HG02588 (cell line): Measurements from ENCODE around the gene SLC35F3.

Experiments
- ATAC-seq: cut with Tn5 transposase; IDR thresholded peaks from one replicate; pipeline ENCODE4 v1.9.1; 2021; ENCODE audit warnings: mild to moderate bottlenecking, moderate library complexity; ENCODE audit not compliant: unreplicated experiment

SLC35F3 gene

DNA sequence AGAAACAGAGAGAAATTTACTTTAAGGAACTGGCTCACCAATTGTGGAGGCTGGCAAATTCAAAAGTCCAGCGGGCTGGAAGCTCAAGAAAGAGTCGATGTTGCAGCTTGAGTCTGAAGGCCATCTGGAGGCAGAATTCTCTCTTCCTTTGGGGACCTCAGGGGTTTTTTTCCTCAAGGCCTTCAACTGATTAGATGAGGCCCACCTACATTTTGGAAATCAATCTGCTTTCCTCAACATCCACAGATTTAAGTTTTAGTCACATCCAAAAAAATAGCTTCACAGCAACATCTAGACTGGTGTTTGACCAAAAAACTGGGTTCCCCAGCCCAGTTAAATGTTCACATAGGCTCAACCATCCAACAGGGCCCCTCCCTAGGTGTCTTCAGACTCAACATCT is 114.9 kb downstream of the SLC35F3 start:
- ATAC-seq = no peak

DNA sequence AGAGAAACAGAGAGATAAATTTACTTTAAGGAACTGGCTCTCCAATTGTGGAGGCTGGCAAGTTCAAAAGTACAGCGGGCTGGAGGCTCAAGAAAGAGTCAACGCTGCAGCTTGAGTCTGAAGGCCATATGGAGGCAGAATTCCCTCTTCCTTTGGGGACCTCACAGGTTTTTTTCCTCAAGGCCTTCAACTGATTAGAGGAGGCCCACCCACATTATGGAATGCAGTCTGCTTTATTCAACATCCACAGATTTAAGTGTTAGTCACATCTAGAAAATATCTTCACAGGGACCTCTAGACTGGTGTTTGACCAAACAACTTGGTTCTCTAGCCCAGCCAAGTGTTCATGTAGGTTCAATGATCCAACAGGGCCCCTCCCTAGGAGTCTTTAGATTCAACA is 117.8 kb downstream of the SLC35F3 start:
- ATAC-seq = no peak

DNA sequence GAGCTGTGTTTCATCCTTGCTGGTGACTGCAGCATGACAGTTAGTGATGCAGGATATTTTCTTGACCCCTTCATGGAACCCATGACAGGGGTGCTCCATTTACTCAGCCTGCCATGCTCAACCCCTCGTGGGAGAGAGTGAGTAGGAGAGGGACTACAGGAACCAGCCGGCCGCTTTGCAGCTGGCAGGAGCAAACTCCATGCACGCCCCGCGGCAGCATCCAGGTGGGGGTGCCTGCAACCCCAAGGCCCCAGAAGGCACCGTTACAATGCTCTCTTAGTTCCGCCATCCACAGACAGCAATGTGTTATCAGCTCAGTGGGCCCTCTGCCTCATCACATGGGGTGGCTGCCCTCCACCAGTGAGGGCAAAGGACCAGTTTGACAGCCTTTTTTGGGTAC is 135.1 kb downstream of the SLC35F3 start:
- ATAC-seq = no peak

DNA sequence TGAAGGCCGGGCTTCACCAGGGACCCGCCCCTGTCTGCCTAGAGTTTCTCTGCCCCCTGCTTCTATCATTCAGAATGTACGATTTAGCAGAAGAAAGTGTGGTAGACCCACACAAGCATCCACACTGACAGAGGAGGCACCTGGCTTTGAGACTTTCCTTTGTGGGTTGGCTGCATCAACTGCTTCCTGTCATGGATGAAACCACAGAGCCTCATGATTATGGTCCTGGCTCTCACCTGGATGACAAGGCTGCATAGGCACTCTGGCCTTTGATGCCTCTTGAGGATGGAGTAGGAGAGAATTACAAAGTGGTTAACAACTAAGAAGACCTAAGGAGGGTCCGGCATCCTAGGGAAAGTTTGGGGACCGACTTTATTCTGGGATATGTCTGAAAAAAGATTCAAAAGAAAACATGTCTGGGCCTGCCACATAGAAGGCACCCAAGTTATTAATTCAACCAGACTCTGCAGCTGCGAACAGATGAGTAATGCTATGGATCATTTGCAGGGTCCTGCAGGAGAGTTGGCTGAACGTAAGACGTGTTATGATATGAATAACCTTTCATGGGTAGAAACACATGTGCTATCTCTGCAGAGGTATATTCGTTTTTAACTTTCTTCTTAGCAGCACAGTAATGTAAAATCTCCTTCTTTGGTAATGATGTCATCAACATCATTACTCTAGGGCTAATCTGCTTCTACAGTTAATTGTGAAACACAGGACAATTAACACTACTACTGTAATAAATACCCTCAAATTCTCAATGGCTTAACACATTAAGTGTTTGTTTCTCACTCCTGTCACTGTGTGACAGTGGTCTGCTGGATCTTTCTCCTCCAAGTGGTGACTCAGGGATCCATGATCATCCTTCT is 136.2 kb downstream of the SLC35F3 start:
- ATAC-seq = no peak

DNA sequence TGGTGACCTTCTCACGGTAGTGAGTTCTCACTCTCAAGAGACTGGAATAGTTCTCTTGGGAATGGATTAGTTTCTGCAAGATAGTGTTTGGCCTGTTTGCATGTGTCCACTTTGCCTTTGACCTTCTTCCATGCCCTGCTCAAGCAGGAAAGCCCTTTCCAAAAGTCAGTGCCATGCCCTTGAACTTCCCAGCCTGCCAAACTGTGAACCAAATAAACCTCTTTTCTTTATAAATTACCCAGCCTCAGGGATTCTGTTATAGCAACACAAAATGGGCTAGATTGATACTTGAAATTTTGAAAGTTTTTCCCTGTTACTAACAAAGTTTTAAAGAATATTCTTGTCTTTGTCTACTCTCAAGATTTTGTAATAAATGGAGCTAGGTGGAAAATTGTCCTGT is 139.6 kb downstream of the SLC35F3 start:
- no peak for ATAC-seq

DNA sequence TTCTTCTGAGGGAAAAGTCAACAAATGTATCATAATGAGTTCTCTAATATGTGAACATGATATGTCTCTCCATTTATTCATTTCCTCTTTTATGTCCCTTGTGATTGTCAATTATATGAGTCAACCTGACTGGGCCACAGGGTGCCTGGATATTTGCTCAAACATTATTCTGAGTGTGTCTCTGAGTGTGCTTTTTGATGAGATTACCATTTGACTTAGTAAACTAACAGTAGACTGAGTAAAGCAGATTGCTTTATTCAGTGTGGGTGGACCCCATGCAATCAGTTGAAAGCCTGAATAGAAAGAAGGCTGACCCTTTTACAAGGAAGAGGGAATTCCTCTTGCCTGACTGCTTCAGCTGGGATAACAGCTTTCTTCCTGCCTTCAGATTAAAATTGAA is 142.6 kb downstream of the SLC35F3 start:
- no peak for ATAC-seq

DNA sequence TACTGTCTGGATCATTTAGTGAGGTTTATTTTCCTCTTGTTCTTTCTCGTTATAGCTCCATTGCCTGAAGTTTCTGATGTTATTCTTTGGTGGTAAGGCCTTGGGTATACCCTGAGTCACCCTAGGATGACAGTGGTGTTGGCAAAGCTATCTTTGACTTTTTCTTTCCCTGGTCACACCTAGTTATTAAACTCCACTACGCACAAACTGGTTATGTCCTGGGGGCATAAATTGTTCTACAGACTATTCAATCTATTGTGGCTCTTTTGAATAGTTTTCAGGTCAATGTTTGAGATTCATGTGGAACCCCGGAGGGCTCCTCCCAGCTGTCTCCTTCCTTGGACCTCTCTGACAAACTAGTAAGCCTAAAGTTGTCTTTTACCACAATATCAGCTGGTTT is 157.7 kb downstream of the SLC35F3 start:
- ATAC-seq = no peak

DNA sequence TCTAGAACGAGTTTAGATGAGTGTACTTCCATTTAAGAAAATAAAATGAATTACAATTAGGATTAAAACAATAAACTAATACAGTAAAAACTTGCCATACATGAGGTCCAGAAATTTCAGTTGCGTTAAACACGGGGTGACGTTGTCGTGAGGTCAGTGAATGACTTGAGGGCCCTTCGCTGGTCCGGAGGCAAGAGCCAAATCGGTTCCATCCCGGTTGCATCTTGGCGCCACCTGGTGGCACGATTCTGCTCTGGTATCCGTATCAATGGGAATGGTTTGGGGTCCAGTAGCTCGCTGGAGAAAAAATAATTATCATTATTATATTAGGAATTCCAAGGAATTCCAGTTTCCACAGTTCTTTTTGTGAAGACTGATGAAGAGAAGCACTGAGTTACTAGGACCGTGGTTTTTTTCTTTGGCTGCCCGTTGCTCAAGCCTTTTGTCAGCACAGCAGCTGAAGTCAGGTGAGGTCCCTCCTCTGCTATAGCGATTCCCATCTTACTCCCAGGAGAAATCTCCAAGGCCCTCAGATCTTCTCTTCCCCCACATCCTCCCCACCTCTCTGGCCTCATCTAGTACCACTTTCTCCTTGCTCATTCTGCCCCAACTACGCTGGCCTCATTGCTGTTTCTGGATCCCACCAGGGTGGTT is 161.4 kb downstream of the SLC35F3 start:
- ATAC-seq = no peak

DNA sequence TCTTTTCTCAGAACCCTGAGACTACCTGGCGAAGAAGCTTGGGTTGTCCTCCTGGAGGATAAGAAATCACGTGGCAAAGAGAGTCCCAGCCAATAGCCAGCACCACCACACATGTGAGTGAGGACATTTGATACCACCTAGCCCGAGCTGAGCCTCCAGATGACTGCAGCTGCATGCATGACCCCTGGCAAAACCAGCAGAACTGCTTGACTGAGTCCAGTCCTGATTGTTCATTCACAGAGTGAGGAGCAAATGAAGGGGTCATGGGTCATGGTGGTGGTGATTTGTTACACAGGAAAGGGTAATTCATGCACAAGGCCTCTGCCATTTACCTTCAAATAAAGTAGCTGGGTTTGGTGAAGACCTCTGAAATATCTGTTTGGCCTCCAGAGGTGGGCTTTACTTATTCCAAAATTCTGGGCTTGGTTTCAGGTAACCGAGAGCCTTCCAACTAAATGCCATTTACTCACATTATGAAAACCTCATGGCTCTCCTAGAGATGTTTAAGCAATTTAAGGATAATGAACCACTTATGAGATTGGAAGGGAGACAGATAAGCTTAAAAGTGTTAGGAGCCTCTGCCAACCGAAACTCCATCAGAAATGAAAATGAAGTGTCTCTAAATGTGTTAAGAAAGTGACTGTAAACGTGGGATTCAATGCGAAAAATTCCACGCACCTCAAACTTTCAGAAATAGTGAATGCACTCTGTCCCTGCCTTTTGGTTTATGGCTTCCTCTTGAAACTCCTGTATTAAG is 163.3 kb downstream of the SLC35F3 start:
- ATAC-seq = no peak

DNA sequence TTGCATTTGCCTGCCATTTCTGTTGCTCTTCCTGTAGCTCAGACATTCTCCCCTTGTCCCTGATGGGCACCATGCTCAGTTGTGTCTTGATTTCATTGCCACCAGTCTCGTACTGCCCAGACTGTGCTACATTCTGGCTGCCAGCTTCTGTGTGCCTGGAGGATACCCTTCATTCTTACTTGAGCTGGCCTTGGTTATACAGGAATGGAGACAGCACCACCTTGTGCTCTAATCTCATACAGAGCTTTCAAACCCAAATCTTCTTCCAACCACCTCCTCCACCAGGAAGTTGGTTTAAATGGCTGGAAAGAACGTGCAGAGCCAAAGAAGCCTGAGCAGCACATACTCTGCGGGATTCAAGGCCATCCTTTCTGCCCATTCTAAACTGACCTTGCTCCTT is 165.3 kb downstream of the SLC35F3 start:
- ATAC-seq = no peak

DNA sequence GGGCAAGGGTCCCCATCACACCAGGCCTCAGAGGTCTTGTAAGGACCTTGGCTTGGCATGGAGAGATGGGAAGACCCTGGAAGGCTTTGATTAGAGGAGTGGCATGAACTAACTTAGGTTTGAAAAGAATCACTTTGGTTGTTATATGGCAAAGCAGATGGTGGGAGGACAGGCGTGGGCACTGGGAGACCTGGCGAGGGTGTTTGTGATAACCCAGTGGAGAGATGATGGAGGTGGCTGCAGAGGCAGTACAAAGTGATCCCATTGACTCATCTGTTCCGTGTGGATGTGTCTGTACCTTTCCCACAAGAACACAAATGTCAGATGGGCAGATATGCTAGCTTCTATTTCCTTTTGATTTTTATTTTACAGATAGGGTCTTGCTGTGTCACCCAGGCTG is 168.3 kb downstream of the SLC35F3 start:
- no peak for ATAC-seq

DNA sequence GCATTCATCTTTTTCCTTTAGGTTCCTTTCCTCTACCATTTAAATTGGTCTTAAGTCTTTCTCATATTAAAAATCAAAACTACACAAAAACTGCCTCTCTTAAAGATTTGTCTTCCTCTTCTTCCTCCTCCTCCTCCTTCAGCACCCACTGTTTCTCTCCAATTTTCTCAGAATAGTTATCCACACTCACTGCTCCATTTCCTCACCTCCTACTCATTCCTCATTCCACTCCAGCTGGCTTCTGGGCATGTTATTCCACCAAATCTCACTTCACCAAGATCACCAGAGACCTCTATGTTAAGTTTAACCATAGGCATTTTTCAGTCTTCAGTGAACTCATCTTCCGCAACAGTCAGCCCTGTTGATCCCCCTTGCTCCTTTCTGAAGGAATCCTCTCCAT is 173.7 kb downstream of the SLC35F3 start:
- no peak for ATAC-seq

DNA sequence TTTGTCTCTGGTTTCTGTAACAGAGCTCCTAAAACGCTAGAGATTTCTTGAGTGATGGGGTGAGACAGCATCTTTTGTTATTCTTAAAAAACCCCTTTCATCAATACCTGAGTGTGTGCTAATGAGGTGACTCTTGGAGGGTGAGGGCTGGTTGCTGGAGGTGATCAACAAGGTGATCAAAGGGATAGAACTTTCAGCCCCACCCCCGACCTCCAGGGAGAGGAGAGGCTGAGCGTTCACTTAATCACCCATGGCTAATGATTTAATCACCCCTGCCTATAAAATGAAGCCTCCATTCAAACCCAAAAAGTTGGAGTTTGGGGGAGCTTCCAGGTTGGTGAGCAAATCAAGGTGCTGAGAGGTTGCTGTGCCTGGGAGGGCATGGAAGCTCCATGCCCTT is 175.4 kb downstream of the SLC35F3 start:
- no peak for ATAC-seq

DNA sequence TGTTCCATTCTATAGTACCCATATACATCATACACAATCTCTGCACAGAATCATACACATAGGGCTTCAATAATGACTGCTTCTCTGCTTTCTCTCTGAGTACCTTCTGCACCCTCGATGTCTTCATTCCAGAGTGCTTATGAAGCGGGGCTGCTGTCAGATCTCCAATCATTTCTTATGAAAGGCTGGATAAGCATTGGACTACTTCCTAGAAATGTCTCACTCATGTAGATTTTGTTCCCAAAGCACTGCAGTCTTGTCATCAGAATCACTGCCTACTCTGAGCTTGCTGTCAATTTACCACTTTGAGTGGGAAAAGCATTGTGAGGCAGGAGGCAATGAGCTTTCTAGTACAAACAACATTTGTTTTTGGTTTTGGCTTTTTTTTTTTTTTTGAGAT is 179.0 kb downstream of the SLC35F3 start:
- ATAC-seq = no peak

DNA sequence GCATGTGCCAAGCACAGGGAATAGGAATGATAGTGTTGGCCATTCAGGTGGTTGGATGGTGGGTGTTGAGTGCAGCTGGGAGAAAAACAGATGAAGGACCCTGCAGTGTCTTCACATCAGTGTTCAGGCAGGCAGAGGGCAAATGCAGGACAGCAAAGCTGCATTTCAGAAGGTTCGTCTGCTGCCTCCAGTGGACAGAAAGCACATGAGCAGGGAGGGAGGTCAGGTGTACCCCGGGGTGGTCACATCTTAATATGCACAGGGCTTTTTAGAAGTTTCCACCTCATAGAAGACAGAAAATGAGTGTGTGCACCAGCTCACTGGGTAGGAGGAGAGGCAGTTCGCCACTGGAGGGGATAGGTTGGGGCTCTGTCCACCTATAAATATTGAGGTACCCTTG is 184.9 kb downstream of the SLC35F3 start:
- ATAC-seq = no peak

DNA sequence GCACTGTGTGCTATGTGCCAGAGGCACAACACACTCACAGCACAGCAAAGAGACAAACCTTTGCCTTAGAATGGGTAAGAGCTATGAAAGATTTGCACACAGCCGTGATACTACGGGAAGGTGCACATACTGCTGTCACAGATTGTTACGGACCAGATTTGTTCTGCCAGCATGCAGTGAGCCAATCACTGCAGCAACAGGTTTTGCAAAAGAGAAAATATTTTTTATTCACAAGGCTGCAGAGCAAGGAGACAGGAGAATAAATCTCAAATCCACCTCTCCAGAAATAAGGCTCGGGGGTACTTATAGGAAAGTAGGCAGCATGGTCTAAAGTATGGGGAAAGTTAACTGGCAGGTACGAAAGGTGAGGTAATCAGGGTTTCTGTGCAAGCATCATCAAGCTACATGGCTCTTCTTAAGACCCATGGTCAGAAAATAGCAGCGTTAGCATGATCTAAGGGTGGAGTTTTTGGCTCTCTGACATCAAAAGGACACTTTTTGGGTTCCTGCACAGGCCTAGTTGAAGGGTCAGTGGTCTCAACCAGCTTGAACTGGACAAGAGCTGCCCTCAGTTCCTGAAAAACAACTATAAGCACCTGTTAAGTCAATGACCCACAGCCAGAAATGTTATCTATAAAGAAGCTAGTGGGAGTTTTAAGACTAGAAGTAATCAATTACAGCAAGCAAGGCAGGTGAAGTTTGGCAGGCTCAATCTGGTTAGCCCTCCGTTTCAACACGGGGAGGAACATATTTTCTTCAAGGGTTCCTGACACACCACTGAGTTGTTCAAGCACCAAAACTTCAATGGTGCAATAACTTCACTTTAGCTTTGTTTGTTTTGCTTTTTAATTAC is 186.0 kb downstream of the SLC35F3 start:
- ATAC-seq = no peak

DNA sequence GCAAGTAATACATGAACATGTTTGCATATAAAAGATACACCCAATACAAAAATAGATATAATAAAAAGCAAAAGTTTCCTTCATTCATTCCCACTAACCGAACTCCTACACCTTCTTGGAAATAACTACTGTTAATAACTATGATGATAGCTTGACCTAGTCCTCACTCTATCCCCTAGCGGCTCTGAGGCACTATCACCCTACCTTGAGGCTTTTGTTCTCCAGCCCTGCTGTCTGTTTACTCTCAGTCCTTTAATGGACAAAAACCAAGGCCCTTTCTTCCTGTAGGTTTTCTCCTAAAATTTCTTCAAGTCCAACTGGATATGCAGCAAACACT is 186.6 kb downstream of the SLC35F3 start:
- ATAC-seq = no peak

DNA sequence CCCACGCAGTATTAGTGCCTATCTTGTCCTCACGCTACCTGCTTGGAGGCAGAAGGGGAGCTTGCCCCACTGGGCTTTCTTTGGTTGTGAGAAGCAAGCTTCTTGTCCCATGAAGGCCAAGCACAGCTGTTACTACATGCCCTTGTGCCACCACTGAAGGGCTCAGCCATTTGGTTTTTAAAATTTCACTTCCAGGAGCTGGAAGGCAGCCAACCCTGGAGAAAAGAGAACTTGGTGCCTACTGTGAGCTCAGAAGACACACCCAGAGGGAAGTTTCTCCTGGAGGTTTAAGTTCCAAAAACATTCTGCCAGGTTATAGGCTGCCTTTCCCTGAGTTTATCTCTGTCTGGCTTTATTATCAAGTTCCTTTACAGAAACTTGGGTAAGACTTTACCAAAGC is 187.4 kb downstream of the SLC35F3 start:
- ATAC-seq = no peak

DNA sequence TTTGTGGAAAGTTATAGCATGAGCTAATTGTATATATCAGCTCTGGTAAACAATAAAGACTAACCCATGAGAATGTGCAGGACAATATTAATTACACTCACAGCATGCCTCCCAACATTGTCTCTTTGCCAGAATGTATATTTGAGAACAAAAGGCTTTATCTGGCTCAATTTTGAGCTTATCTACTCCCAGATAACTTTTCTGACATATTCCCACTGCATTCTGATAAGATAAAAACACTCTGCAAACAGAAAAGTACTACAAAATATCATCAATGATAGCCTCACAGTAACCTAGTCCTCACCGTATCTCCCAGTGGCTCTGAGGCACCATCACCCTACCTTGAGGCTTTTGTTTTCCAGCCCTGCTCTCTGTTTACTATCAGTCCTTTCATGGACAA is 188.6 kb downstream of the SLC35F3 start:
- no peak for ATAC-seq

DNA sequence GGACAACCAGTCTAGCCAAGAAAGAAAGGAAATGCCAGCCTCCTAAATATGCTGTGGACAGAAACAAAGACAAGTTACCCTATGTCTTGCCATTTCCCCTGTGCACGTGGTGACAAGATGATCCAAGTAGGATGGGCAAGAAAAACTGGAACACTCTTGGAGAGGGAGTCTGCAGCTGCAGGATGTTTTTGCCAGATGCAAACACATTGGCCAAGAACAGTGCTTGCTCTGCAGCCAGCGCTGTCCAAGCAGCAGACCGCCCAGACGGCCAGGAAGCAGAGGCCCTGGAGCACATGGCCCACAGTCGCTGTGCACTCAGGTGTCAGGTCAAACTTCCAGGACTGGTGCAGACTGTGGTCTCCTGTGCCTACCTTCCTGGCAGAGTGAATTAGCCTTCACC is 189.3 kb downstream of the SLC35F3 start:
- no peak for ATAC-seq

DNA sequence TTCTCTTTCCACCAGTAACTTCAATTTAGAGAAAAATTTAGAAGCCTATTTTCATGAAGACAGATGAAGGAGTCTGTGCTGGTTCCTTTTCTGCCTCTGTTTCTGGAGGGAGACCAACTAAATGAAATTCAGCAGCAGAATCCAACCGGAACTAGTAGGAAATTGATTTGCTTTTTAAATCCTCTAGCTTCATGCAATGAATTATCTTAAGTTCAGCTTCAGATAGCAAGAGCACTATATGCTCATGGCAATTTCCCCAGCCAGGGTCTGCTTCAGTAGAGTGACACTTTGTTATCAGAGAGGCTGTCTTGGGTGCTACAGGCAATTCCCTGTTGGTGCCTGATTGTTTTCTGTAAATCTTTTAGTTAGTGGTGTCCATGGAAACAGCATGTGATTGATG is 189.7 kb downstream of the SLC35F3 start:
- ATAC-seq = no peak
